ENCODE measurements around the gene SLAMF1.
"Not testable (repeated sequence)": the region's sequence is repeated elsewhere in the genome, so short reads cannot be mapped to it uniquely, and the experiment has no call there.

SLAMF1 gene

DNA sequence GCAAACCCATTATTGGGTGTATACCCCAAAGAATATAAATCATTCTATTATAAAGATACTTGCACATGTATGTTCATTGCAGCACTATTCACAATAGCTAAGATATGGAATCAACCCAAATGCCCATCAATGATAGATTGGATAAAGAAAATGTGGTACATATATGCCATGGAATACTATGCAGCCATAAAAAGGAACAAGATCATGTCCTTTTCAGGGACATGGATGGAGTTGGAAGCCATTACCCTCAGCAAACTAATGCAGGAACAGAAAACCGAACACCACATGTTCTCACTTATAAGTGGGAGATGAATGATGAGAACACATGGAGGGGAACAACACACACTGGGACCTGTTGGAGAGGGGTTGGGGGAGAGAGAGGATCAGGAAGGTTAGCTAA is 83.6 kb downstream of the SLAMF1 start:
- not testable (repeated sequence) for DNase-seq (ENCODE audit: low read depth in 3 of 3)

- DNase-seq (ENCODE audit: low read depth in 3 of 3), result not testable (repeated sequence)
Observed at GRCh38 chr1:160562745-160563144, 84.1 kb downstream of the SLAMF1 start.

- no peak for DNase-seq (ENCODE audit: low read depth in 3 of 3)
Observed at GRCh38 chr1:160560806-160561205, 86.0 kb downstream of the SLAMF1 start.

GRCh38 chr1:160560045-160560705 is 86.7 kb downstream of the SLAMF1 start:
- no peak for DNase-seq (ENCODE audit: low read depth in 3 of 3)

- DNase-seq (ENCODE audit: low read depth in 3 of 3), result not testable (repeated sequence)
Observed at GRCh38 chr1:160559437-160559836, 87.4 kb downstream of the SLAMF1 start.

- DNase-seq (ENCODE audit: low read depth in 3 of 3), result no peak
Observed at GRCh38 chr1:160558660-160559380, 88.0 kb downstream of the SLAMF1 start.

Measured in stimulated activated CD4-positive, alpha-beta T cell treated with anti-CD3 and anti-CD28 coated beads, TNF-alpha, amount 100 ng/mL, for 48 hours (primary cell).